CD14-positive monocyte (primary cell): ENCODE data around the gene LOXL3. TPM values are rescaled to one million over a fixed set of nuclear protein-coding genes. Genes with fewer than 3 reads are reported as not detected.

ENCODE experiments used
- DNase-seq, 3 donors: peaks; one replicate each; pipeline ENCODE4 v3.0.0-alpha.2; 2011 to 2022
- H2AFZ ChIP-seq: 2 replicates; pipeline ENCODE4 v1.6.0; 2012; ENCODE audit warnings: mild to moderate bottlenecking, low read depth, low read length, inconsistent platforms; ENCODE audit not compliant: insufficient read depth, poor library complexity, severe bottlenecking
- H3K27ac ChIP-seq, 2 donors: 1 replicate in 1 of 2; 2 replicates in 1 of 2; pipeline ENCODE4 v1.5.1; 2012 to 2013; ENCODE audit warnings: low read length in 2 of 2, control low read depth in 1 of 2, inconsistent platforms in 1 of 2, low read depth in 1 of 2, mild to moderate bottlenecking in 1 of 2
- H3K27me3 ChIP-seq, 2 donors: one replicate each; pipeline versions ENCODE4 v1.6.0 to v1.6.1; 2011 to 2013; ENCODE audit warnings: low read length in 2 of 2; ENCODE audit not compliant: control insufficient read depth in 2 of 2, insufficient read depth in 2 of 2
- H3K36me3 ChIP-seq, 2 donors: replicated peaks in 1 of 2; 1 replicate in 1 of 2; 2 replicates in 1 of 2; pipeline versions ENCODE4 v1.5.1 to v1.6.1; 2012 to 2013; ENCODE audit warnings: low read length in 2 of 2, control low read depth in 1 of 2, inconsistent platforms in 1 of 2, mild to moderate bottlenecking in 1 of 2; ENCODE audit not compliant: insufficient read depth in 2 of 2, control insufficient read depth in 1 of 2
- H3K4me1 ChIP-seq, 2 donors: 1 replicate in 1 of 2; 2 replicates in 1 of 2; pipeline versions ENCODE4 v1.5.1 to v1.6.1; 2012 to 2013; ENCODE audit warnings: low read length in 2 of 2, control low read depth in 1 of 2, inconsistent platforms in 1 of 2, mild to moderate bottlenecking in 1 of 2, moderate library complexity in 1 of 2; ENCODE audit not compliant: insufficient read depth in 2 of 2, control insufficient read depth in 1 of 2
- H3K4me2 ChIP-seq: replicated peaks from 2 replicates; pipeline ENCODE3; 2012; ENCODE audit warnings: low read length, moderate library complexity, mild to moderate bottlenecking; ENCODE audit not compliant: poor library complexity, severe bottlenecking; ENCODE audit errors: extremely low read depth
- H3K4me3 ChIP-seq, 3 experiments: fragments of 200-600 bp in 1 of 3; sonication (generic) in 1 of 3; replicated peaks in 1 of 3; 1 replicate in 2 of 3; 2 replicates in 1 of 3; pipeline ENCODE4 v1.5.1; 2011 to 2013; ENCODE audit warnings: low read length in 3 of 3, mild to moderate bottlenecking in 3 of 3, control low read depth in 2 of 3, low read depth in 2 of 3, inconsistent platforms in 1 of 3, moderate library complexity in 1 of 3
- H3K79me2 ChIP-seq: 2 replicates; pipeline ENCODE4 v1.6.0; 2012; ENCODE audit warnings: mild to moderate bottlenecking, control low read depth, inconsistent platforms, low read length, moderate library complexity; ENCODE audit not compliant: insufficient read depth
- H3K9ac ChIP-seq: 2 replicates; pipeline ENCODE4 v1.6.0; 2017; ENCODE audit warnings: low read length, mild to moderate bottlenecking; ENCODE audit not compliant: insufficient read depth, poor library complexity, severe bottlenecking
- H3K9me3 ChIP-seq, 2 donors: replicated peaks in 1 of 2; 1 replicate in 1 of 2; 2 replicates in 1 of 2; pipeline versions ENCODE4 v1.5.1 to v1.6.1; 2012 to 2013; ENCODE audit warnings: low read length in 2 of 2, control low read depth in 1 of 2; ENCODE audit not compliant: control insufficient read depth in 1 of 2, insufficient read depth in 1 of 2
- H4K20me1 ChIP-seq: 2 replicates; pipeline ENCODE4 v1.6.0; 2012; ENCODE audit warnings: mild to moderate bottlenecking, low read length, control low read depth, moderate library complexity; ENCODE audit not compliant: insufficient read depth
- H3K27ac Mint-ChIP-seq, 7 donors: one replicate each; pipeline ENCODE4 v1.8.0; 2020; ENCODE audit warnings: mild to moderate bottlenecking in 7 of 7, mixed read lengths in 7 of 7, moderate library complexity in 6 of 7, inconsistent platforms in 2 of 7
- H3K27me3 Mint-ChIP-seq, 3 donors: one replicate each; pipeline ENCODE4 v1.8.0; 2021 to 2022; ENCODE audit warnings: low read depth in 3 of 3, mild to moderate bottlenecking in 3 of 3, mixed read lengths in 3 of 3, moderate library complexity in 3 of 3, inconsistent platforms in 1 of 3
- H3K36me3 Mint-ChIP-seq, 2 donors: one replicate each; pipeline ENCODE4 v1.8.0; 2020; ENCODE audit warnings: mixed read lengths in 2 of 2, inconsistent platforms in 1 of 2, mild to moderate bottlenecking in 1 of 2
- H3K4me1 Mint-ChIP-seq: one replicate; pipeline ENCODE4 v1.8.0; 2020; ENCODE audit warnings: mild to moderate bottlenecking, mixed read lengths
- H3K4me3 Mint-ChIP-seq, 2 donors: one replicate each; pipeline ENCODE4 v1.8.0; 2020; ENCODE audit warnings: mild to moderate bottlenecking in 2 of 2, mixed read lengths in 2 of 2, moderate library complexity in 1 of 2
- H3K9me3 Mint-ChIP-seq, 7 donors: one replicate each; pipeline ENCODE4 v1.8.0; 2020 to 2022; ENCODE audit warnings: mixed read lengths in 7 of 7, mild to moderate bottlenecking in 6 of 7, moderate library complexity in 6 of 7, inconsistent platforms in 2 of 7
- CTCF ChIP-seq: fragments of 200-600 bp; IDR thresholded peaks from one replicate; pipeline ENCODE4 v1.8.0; 2022; ENCODE audit warnings: antibody characterized with exemption, mild to moderate bottlenecking
- WGBS: methylation state at CpG from one replicate; pipeline ENCODE4 v1.1.5; 2013; ENCODE audit warnings: missing lambda C conversion rate; ENCODE audit not compliant: insufficient coverage; 5-methylcytosine and 5-hydroxymethylcytosine counted together
- intact Hi-C, 2 donors: fragments of 100-400 bp; cut with micrococcal nuclease; formaldehyde crosslinking; loops; one replicate each; pipeline versions ENCODE4 v1.15.0 to v1.15.1; 2023
- polyA plus RNA-seq, 3 donors: library from polyadenylated mRNA; depleted of rRNA in 1 of 3; unstranded in 2 of 3; stranded (reverse) in 1 of 3; fragments of 300-500 nt in 2 of 3; fragments of >200 nt in 1 of 3; fragmentation: Illumina TruSeq in 2 of 3; gene quantifications; 1 replicate in 2 of 3; 2 replicates in 1 of 3; pipeline ENCODE4 v1.2.3, GENCODE V29; 2012 to 2021

LOXL3 gene
- polyA plus RNA-seq, 3 donors: 18.2 to 35.0 (median 18.5) TPM

- H3K4me3 Mint-ChIP-seq: peak overlapping the region; percentile 59 to 96
- H3K27me3 Mint-ChIP-seq: peaks cover 40 to 57% (median 44%) of the 10 kb centered on the region in 3 donors
- no peak overlapping the region for H3K27ac ChIP-seq
- peaks cover 0 to 7% of the 10 kb centered on the region in 2 donors for H3K9me3 ChIP-seq
- intact Hi-C loops: no loop called here
- H3K4me1 ChIP-seq: peaks cover 61 to 67% of the 10 kb centered on the region in 2 donors
- no peaks in the 10 kb centered on the region for H4K20me1 ChIP-seq
- H3K36me3 Mint-ChIP-seq: peaks cover 37 to 46% of the 10 kb centered on the region in 2 donors
- peaks cover 28% of the 10 kb centered on the region for H3K79me2 ChIP-seq
- peak overlapping the region; percentile 96 for H3K4me2 ChIP-seq
- peaks cover 63% of the 10 kb centered on the region for H3K4me1 Mint-ChIP-seq
- H3K36me3 ChIP-seq: no peaks in the 10 kb centered on the region
- H3K9me3 Mint-ChIP-seq: peaks cover 0 to 10% (median 4%) of the 10 kb centered on the region in 7 donors
- no peak overlapping the region for H3K9ac ChIP-seq
- TF ChIP-seq CTCF: no peak
- WGBS: no CpG with 5 or more reads among the region's 3 CpGs
- H3K27ac Mint-ChIP-seq: peak overlapping the region; percentile 25 to 94 (median 79)
- H3K4me3 ChIP-seq: peak overlapping the region in 1 of 3 experiments; percentile 85
- H2AFZ ChIP-seq: no peak overlapping the region
- H3K27me3 ChIP-seq: peaks cover 25 to 46% of the 10 kb centered on the region in 2 donors
- DNase-seq: no peak
These were observed 49.2 kb downstream of the LOXL3 start for GRCh38 chr2:74504591-74504990.

GRCh38 chr2:74503506-74504475, 50.0 kb downstream of the LOXL3 start:
- no peak for DNase-seq
- no peak for TF ChIP-seq CTCF
- H3K27me3 ChIP-seq: peaks cover 32 to 47% of the 10 kb centered on the region in 2 donors
- no peaks in the 10 kb centered on the region for H4K20me1 ChIP-seq
- Mint-ChIP-seq H3K4me1 (peaks cover 69% of the 10 kb centered on the region), H3K27me3 (peaks cover 42 to 57% (median 46%) of the 10 kb centered on the region in 3 donors), H3K4me3 (peak overlapping the region; percentile 88 to 96), H3K27ac (peak overlapping the region; percentile 78 to 94 (median 88)), H3K36me3 (peaks cover 42 to 47% of the 10 kb centered on the region in 2 donors), H3K9me3 (peaks cover 0 to 15% (median 6%) of the 10 kb centered on the region in 7 donors)
- H3K9me3 ChIP-seq: peaks cover 0 to 11% of the 10 kb centered on the region in 2 donors
- H3K4me2 ChIP-seq: peak overlapping the region; percentile 88
- peak overlapping the region; percentile 74 to 89 for H3K27ac ChIP-seq
- peak overlapping the region; percentile 92 for H2AFZ ChIP-seq
- intact Hi-C loops: no loop called here
- peaks cover 28% of the 10 kb centered on the region for H3K79me2 ChIP-seq
- 52% methylated on average over 45 of the region's 45 CpGs for WGBS
- H3K9ac ChIP-seq: peak overlapping the region; percentile 75
- H3K4me1 ChIP-seq: peaks cover 69 to 75% of the 10 kb centered on the region in 2 donors
- H3K4me3 ChIP-seq: peak overlapping the region; percentile 39 to 85 (median 77)
- H3K36me3 ChIP-seq: no peaks in the 10 kb centered on the region
